ENCODE results near the gene S100A9.
A peak's percentile ranks its signal among the peaks of the same experiment; 100 is the strongest.

S100A9 gene

DNA sequence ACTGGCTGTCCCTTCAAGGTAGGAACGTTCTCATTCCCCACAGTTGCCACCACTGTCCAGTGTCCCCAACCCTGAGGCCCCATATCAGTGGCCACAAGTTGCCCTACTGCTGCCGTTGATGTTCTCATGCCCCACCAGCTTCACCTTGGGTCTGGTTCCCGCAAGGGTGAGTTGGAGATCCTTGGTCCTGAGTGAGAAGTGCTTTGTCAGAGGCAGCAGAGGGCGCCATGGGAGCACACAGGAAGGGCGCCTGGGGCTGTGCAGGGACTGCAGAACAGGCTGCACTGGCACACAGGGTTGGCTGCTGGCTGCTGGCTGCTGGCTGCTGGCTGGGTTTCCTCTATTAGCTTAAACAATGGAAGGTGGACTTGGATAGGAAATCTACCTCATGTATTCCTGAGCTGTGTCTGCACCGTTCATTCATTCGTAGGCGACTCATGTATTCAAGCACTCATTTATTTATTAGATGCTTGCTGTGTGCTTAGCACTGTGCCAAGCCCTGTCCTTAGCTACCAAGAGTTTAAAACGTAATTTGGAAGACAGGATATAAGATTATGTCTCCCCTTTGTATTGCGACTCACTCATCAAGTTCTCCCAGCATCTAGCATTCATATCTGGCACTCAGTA lies 2.1 kb upstream of the S100A9 start:
- no peak for TF ChIP-seq Cebpa-rat (IDR thresholded peaks at IDR 0.05)
- peak overlapping the region in 7 of 11 experiments; percentile 83 to 98 (median 94); a peak in 14 of 22 replicates for H3K27ac ChIP-seq
- H3K4me1 ChIP-seq = peaks cover 18 to 87% (median 60%) of the 10 kb centered on the region in 10 experiments
- H3K9me3 ChIP-seq (replicated peaks in 1 of 11) = peaks cover 0 to 18% (median 0%) of the 10 kb centered on the region in 11 experiments; a peak in 2 of 22 replicates
- H4K20me1 ChIP-seq = peaks cover 0 to 7% (median 0%) of the 10 kb centered on the region in 11 experiments; a peak in 2 of 22 replicates
- H3K36me3 ChIP-seq = peaks cover 0 to 28% (median 8%) of the 10 kb centered on the region in 11 experiments; a peak in 12 of 22 replicates
- H3K27me3 ChIP-seq = no peaks in the 10 kb centered on the region
- no peak overlapping the region for H3K4me3 ChIP-seq
- H3K4me2 ChIP-seq = peak overlapping the region in 7 of 11 experiments; percentile 83 to 99 (median 96); a peak in 13 of 22 replicates
- H3K9ac ChIP-seq = peak overlapping the region in 4 of 11 experiments; percentile 16 to 87 (median 24); a peak in 2 of 22 replicates

DNA sequence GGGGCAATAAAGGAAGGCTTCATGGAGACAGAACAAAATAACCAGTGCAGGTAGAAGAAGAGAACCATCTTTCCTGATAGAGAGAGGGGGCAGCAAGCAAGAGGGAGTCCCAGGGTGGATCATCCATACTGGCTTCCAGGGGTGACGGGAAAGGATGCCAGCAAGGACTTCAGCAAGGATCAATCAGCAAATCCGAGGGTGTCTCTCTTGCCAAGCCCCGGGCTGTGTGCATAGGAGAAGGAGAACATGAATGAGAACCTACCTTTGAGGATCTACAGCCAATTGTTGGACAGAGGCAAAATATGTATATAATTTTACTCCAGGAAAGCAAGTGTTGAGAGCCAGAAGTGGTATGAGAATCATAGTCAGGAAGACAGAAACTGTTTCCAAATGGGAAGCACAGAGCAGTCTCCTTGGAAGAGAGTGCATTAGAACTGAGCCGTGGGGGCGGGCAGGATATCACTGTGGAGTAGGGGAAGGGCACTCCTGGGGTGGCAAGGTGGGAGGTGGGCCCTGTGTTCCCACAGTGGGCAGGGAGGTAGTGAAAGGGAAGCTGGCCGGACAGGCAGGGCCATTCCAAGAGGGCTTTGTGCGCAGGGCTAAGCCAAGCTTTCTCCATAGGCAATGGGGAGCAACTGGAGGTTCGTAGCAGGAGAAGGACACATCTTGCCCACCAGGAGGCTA lies 1.1 kb upstream of the S100A9 start:
- Histone ChIP-seq H3K4me3 (peak overlapping the region in 3 of 10 experiments; percentile 67 to 76 (median 74); a peak in 5 of 20 replicates), H3K9me3 (replicated peaks in 1 of 11) (peaks cover 0 to 18% (median 0%) of the 10 kb centered on the region in 11 experiments; a peak in 2 of 22 replicates), H4K20me1 (peaks cover 0 to 7% (median 0%) of the 10 kb centered on the region in 11 experiments; a peak in 3 of 22 replicates), H3K36me3 (peaks cover 0 to 30% (median 10%) of the 10 kb centered on the region in 11 experiments; a peak in 12 of 22 replicates), H3K4me1 (peaks cover 13 to 90% (median 62%) of the 10 kb centered on the region in 10 experiments), H3K27me3 (no peaks in the 10 kb centered on the region), H3K4me2 (peak overlapping the region in 10 of 11 experiments; percentile 78 to 99 (median 90); a peak in 19 of 22 replicates), H3K27ac (peak overlapping the region; percentile 53 to 98 (median 91)), H3K9ac (peak overlapping the region; percentile 33 to 94 (median 85); a peak in 18 of 22 replicates)
- no peak for TF ChIP-seq Cebpa-rat (IDR thresholded peaks at IDR 0.05)

DNA sequence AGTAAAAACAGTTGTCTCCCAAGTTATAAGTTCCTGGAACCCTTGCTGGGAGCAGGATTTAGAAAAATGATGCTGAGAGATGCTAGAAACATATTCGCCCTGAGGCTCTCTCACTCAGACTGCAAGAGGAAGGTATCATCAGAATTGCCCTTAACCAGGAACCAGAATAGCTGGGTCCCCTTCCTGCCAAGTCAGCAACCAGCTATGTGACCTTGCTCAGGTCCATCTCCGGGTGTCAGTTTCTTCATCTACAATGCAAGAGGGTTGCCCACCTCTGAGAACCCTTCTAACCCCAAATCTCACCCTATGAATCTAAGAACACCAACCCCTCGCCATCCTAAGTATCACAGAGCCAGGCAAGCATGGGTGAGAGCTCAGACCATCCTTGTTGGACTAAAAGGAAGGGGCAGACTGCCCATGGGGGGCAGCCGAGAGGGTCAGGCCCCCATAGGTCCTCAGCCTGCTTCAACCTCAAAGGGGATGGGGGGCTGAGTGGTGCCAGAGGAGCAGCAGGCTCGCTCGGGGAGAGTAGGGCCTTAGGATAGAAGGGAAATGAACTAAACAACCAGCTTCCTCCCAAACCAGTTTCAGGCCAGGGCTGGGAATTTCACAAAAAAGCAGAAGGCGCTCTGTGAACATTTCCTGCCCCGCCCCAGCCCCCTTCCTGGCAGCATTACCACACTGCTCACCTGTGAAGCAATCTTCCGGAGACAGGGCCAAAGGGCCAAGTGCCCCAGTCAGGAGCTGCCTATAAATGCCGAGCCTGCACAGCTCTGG lies 390 bp upstream of the S100A9 start:
- H3K4me3 ChIP-seq = peak overlapping the region in 9 of 10 experiments; percentile 15 to 76 (median 62); a peak in 15 of 20 replicates
- peak overlapping the region; percentile 33 to 94 (median 85); a peak in 21 of 22 replicates for H3K9ac ChIP-seq
- H3K27me3 ChIP-seq = no peaks in the 10 kb centered on the region
- peak overlapping the region; percentile 61 to 99 (median 86) for H3K4me2 ChIP-seq
- peaks cover 0 to 7% (median 0%) of the 10 kb centered on the region in 11 experiments; a peak in 3 of 22 replicates for H4K20me1 ChIP-seq
- peak in 10 of 11 experiments; percentile 57 to 99 (median 95); a peak in 20 of 22 replicates for TF ChIP-seq Cebpa-rat (IDR thresholded peaks at IDR 0.05)
- peaks cover 0 to 30% (median 10%) of the 10 kb centered on the region in 11 experiments; a peak in 12 of 22 replicates for H3K36me3 ChIP-seq
- peak overlapping the region; percentile 53 to 98 (median 91) for H3K27ac ChIP-seq
- peaks cover 13 to 98% (median 66%) of the 10 kb centered on the region in 10 experiments for H3K4me1 ChIP-seq
- peaks cover 0 to 18% (median 0%) of the 10 kb centered on the region in 11 experiments; a peak in 2 of 22 replicates for H3K9me3 ChIP-seq (replicated peaks in 1 of 11)

DNA sequence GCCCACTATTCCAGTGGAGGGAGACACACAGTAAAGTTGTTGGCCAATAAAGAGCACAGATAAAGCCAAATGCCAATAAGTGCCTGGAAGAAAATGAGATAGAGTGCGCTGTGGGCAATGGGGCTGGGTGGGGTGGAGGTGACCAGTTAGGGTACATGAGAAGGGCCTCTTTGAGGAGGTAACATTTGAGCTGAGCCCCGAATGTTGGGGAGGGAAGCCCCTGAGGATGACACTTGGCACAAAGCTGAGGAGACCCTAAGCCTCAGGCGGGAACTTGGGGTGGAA lies 979 bp downstream of the S100A9 start:
- Histone ChIP-seq H3K27me3 (no peaks in the 10 kb centered on the region), H3K4me3 (peak overlapping the region in 8 of 10 experiments; percentile 36 to 76 (median 63); a peak in 15 of 20 replicates), H3K9ac (peak overlapping the region in 9 of 11 experiments; percentile 2 to 94 (median 87); a peak in 16 of 22 replicates), H3K36me3 (peaks cover 0 to 30% (median 10%) of the 10 kb centered on the region in 11 experiments; a peak in 12 of 22 replicates), H3K4me2 (peak overlapping the region in 10 of 11 experiments; percentile 78 to 99 (median 90); a peak in 17 of 22 replicates), H3K4me1 (peaks cover 13 to 100% (median 73%) of the 10 kb centered on the region in 10 experiments), H3K9me3 (replicated peaks in 1 of 11) (peaks cover 0 to 18% (median 0%) of the 10 kb centered on the region in 11 experiments; a peak in 2 of 22 replicates), H4K20me1 (peaks cover 0 to 7% (median 0%) of the 10 kb centered on the region in 11 experiments; a peak in 3 of 22 replicates), H3K27ac (peak overlapping the region in 10 of 11 experiments; percentile 78 to 98 (median 92); a peak in 20 of 22 replicates)
- no peak for TF ChIP-seq Cebpa-rat (IDR thresholded peaks at IDR 0.05)

DNA sequence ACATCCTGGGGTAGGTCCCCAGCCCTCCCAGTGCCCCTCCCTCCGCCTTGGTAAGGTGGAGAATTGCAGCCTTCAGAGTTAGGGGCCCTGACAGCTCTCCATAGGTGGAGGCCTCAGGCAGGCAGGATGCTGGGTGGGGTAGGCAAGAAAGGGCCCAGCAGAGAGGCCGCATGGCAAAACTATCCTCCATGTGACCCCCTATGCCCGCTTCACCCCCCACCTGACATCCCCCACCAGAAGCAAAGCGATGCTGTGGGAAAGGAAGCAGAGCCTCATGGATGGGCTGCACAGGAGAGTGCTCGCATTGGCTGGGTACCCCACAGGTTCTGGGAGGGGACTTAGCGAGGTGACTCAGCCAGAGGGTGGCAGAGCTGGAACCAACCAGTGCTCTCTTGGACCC lies 1.6 kb downstream of the S100A9 start:
- H3K27me3 ChIP-seq = no peaks in the 10 kb centered on the region
- peak overlapping the region in 8 of 11 experiments; percentile 69 to 94 (median 88); a peak in 14 of 22 replicates for H3K9ac ChIP-seq
- peak overlapping the region in 9 of 11 experiments; percentile 8 to 99 (median 93); a peak in 16 of 22 replicates for H3K4me2 ChIP-seq
- H3K4me3 ChIP-seq = peak overlapping the region in 8 of 10 experiments; percentile 36 to 76 (median 63); a peak in 14 of 20 replicates
- peaks cover 0 to 30% (median 10%) of the 10 kb centered on the region in 11 experiments; a peak in 12 of 22 replicates for H3K36me3 ChIP-seq
- H3K9me3 ChIP-seq (replicated peaks in 1 of 11) = peaks cover 0 to 18% (median 0%) of the 10 kb centered on the region in 11 experiments; a peak in 2 of 22 replicates
- peaks cover 13 to 100% (median 75%) of the 10 kb centered on the region in 10 experiments for H3K4me1 ChIP-seq
- no peak for TF ChIP-seq Cebpa-rat (IDR thresholded peaks at IDR 0.05)
- H3K27ac ChIP-seq = peak overlapping the region in 10 of 11 experiments; percentile 78 to 98 (median 92); a peak in 18 of 22 replicates
- peaks cover 0 to 7% (median 0%) of the 10 kb centered on the region in 11 experiments; a peak in 3 of 22 replicates for H4K20me1 ChIP-seq

DNA sequence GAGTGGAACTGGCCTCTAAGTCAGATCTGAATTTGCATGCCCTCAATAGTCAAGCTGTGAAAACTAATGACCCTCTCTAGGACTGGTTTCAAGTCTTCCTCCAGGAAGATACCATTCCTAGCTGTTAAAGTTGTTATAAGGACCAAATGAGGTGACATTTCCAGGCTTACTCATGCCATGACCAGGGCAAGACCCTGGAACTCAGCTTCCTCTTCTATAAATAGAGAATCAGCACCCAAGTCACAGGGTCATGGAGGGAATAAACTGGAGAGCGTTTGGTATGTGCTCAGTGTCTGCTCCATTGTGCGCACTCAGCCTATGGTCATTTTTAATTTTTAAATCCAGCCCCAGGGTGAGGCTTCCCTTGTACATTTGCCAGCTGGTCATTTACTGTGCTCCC lies 2.5 kb downstream of the S100A9 start:
- H3K27me3 ChIP-seq = no peaks in the 10 kb centered on the region
- H3K4me2 ChIP-seq = peak overlapping the region in 9 of 11 experiments; percentile 8 to 99 (median 93); a peak in 16 of 22 replicates
- H3K4me3 ChIP-seq = peak overlapping the region in 7 of 10 experiments; percentile 52 to 76 (median 64); a peak in 12 of 20 replicates
- peaks cover 0 to 7% (median 0%) of the 10 kb centered on the region in 11 experiments; a peak in 2 of 22 replicates for H4K20me1 ChIP-seq
- H3K9me3 ChIP-seq (replicated peaks in 1 of 11) = peaks cover 0 to 18% (median 0%) of the 10 kb centered on the region in 11 experiments; a peak in 2 of 22 replicates
- TF ChIP-seq Cebpa-rat (IDR thresholded peaks at IDR 0.05) = no peak
- peak overlapping the region in 9 of 11 experiments; percentile 17 to 98 (median 94); a peak in 18 of 22 replicates for H3K27ac ChIP-seq
- H3K4me1 ChIP-seq = peaks cover 13 to 100% (median 75%) of the 10 kb centered on the region in 10 experiments
- peak overlapping the region in 8 of 11 experiments; percentile 69 to 94 (median 88); a peak in 14 of 22 replicates for H3K9ac ChIP-seq
- H3K36me3 ChIP-seq = peaks cover 0 to 30% (median 10%) of the 10 kb centered on the region in 11 experiments; a peak in 12 of 22 replicates

Data from BLaER1 treated with 17β-estradiol and CSF1 and Interleukin-3, amounts not matched to agents 10 nM and 100 nM (cell line).